ENCODE measurements around the gene ZNHIT1.

Gene ZNHIT1

GRCh38 chr7:101179117-101179516 lies 38.8 kb upstream of the ZNHIT1 start:
- no peak overlapping the region for H3K27ac ChIP-seq
- TF ChIP-seq ZFX (IDR thresholded peaks at IDR 0.05; ENCODE audit: borderline replicate concordance) (no peak), CTCF (IDR thresholded peaks at IDR 0.05) (no peak)

GRCh38 chr7:101179713-101180112 lies 38.3 kb upstream of the ZNHIT1 start:
- TF ChIP-seq CTCF (IDR thresholded peaks at IDR 0.05) = no peak
- no peak for TF ChIP-seq ZFX (IDR thresholded peaks at IDR 0.05; ENCODE audit: borderline replicate concordance)
- no peak overlapping the region for H3K27ac ChIP-seq

- H3K27ac ChIP-seq = no peak within 1 kb of the TSS
- no peak for TF ChIP-seq ZFX (IDR thresholded peaks at IDR 0.05; ENCODE audit: borderline replicate concordance)
- TF ChIP-seq CTCF (IDR thresholded peaks at IDR 0.05) = no peak
Measured at GRCh38 chr7:101180130-101180755, 37.7 kb upstream of the ZNHIT1 start, which contains the start of gene NAT16. TSS of gene NAT16 (minus strand) at chr7:101180293. CDS start at chr7:101174807, 5,486 bp downstream.

- TF ChIP-seq CTCF (IDR thresholded peaks at IDR 0.05) = no peak
- no peak for TF ChIP-seq ZFX (IDR thresholded peaks at IDR 0.05; ENCODE audit: borderline replicate concordance)
- no peak overlapping the region for H3K27ac ChIP-seq
Measured at GRCh38 chr7:101185258-101185839, 32.6 kb upstream of the ZNHIT1 start.

GRCh38 chr7:101186194-101186593 lies 31.8 kb upstream of the ZNHIT1 start:
- H3K27ac ChIP-seq = no peak overlapping the region
- no peak for TF ChIP-seq CTCF (IDR thresholded peaks at IDR 0.05)
- TF ChIP-seq ZFX (IDR thresholded peaks at IDR 0.05; ENCODE audit: borderline replicate concordance) = no peak

GRCh38 chr7:101186844-101187428 lies 31.0 kb upstream of the ZNHIT1 start:
- TF ChIP-seq ZFX (IDR thresholded peaks at IDR 0.05; ENCODE audit: borderline replicate concordance) = no peak
- no peak for TF ChIP-seq CTCF (IDR thresholded peaks at IDR 0.05)
- no peak overlapping the region for H3K27ac ChIP-seq

- no peak for TF ChIP-seq ZFX (IDR thresholded peaks at IDR 0.05; ENCODE audit: borderline replicate concordance)
- no peak for TF ChIP-seq CTCF (IDR thresholded peaks at IDR 0.05)
- H3K27ac ChIP-seq = no peak overlapping the region
Measured at GRCh38 chr7:101189109-101189508, 28.9 kb upstream of the ZNHIT1 start.
